Neutrophil (primary cell): ENCODE results near the gene CLEC4G.

Experiments
- H3K27ac ChIP-seq: fragments of 200-600 bp; sonication (generic); 2 replicates; pipeline ENCODE4 v1.5.1; 2016; ENCODE audit warnings: mild to moderate bottlenecking, moderate library complexity
- H3K27me3 ChIP-seq: fragments of 200-600 bp; sonication (generic); 2 replicates; pipeline ENCODE4 v1.6.0; 2016; ENCODE audit warnings: mild to moderate bottlenecking
- H3K36me3 ChIP-seq: fragments of 200-600 bp; sonication (generic); 2 replicates; pipeline ENCODE4 v1.5.1; 2017
- H3K4me1 ChIP-seq, 2 experiments: fragments of 200-600 bp in 1 of 2; sonication (generic) in 1 of 2; 1 replicate in 1 of 2; 2 replicates in 1 of 2; pipeline versions ENCODE4 v1.5.1 to v1.6.1; 2013 to 2016; ENCODE audit warnings: low read depth in 1 of 2, low read length in 1 of 2, mild to moderate bottlenecking in 1 of 2, moderate library complexity in 1 of 2; ENCODE audit not compliant: control insufficient read depth in 1 of 2, insufficient read depth in 1 of 2
- H3K4me3 ChIP-seq, 2 experiments: fragments of 200-600 bp in 1 of 2; sonication (generic) in 1 of 2; 1 replicate in 1 of 2; 2 replicates in 1 of 2; pipeline ENCODE4 v1.5.1; 2013 to 2016; ENCODE audit warnings: low read depth in 1 of 2, low read length in 1 of 2, mild to moderate bottlenecking in 1 of 2, moderate library complexity in 1 of 2
- H3K9me3 ChIP-seq: fragments of 200-600 bp; sonication (generic); 2 replicates; pipeline ENCODE4 v1.5.1; 2016
- TF ChIP-seq, protein P1 (sequence below): fragments of 200-600 bp; sonication (generic); IDR thresholded peaks from 2 replicates; pipeline ENCODE4 v1.5.1; 2016; ENCODE audit warnings: antibody characterized with exemption

CLEC4G gene

DNA sequence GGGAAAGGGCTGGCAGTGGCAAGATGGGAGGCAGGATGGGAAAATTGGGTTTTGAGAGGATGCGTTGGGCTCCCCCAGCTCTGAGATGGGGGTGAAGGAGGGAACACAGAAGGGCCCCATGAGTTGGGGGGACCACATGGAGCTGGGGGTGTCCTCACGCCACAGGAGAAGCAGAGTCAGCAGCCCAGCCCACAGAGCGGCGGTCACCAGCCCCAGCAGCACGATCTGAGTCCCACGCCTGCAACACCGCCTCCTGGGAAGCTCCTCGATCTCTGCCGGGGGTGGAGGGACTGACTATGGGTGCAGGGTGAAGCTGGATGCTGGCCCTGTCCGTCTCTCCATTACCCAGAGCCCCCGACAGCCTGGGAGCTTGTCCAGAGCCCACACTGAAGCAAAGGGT is 33.3 kb downstream of the CLEC4G start:
- TF ChIP-seq, protein P1, sequence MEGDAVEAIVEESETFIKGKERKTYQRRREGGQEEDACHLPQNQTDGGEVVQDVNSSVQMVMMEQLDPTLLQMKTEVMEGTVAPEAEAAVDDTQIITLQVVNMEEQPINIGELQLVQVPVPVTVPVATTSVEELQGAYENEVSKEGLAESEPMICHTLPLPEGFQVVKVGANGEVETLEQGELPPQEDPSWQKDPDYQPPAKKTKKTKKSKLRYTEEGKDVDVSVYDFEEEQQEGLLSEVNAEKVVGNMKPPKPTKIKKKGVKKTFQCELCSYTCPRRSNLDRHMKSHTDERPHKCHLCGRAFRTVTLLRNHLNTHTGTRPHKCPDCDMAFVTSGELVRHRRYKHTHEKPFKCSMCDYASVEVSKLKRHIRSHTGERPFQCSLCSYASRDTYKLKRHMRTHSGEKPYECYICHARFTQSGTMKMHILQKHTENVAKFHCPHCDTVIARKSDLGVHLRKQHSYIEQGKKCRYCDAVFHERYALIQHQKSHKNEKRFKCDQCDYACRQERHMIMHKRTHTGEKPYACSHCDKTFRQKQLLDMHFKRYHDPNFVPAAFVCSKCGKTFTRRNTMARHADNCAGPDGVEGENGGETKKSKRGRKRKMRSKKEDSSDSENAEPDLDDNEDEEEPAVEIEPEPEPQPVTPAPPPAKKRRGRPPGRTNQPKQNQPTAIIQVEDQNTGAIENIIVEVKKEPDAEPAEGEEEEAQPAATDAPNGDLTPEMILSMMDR = no peak
- H3K27ac ChIP-seq = no peak overlapping the region
- H3K27me3 ChIP-seq = peaks cover 12% of the 10 kb centered on the region
- H3K9me3 ChIP-seq = no peaks in the 10 kb centered on the region
- no peaks in the 10 kb centered on the region for H3K36me3 ChIP-seq
- no peak overlapping the region for H3K4me3 ChIP-seq
- peaks cover 0 to 2% of the 10 kb centered on the region in 2 experiments for H3K4me1 ChIP-seq

DNA sequence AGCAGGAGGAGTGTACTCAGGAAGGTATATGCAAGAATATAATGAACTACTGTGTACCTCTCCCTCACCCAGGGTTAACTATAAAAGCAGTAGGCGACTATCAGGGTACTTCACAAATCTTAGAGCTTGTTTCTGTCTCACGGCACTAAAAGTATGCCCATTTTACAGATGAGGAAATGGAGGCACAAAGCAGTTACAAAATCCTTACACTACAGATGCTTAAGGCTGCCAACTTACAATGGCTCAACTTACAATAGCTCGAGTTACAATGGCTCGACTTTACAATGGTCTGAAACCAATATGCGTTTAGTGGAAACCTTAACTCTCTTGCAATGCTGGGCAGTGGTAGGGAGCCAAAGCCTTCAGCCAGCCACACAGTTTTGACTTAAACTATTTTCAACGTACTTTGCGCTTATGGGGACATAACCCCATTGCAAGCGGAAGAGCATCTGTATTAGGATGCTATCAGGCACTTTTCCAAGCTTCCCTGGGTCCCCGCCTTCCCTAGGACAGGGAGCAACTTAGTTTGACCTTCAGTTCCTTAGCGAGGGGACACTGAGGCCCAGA is 34.1 kb downstream of the CLEC4G start:
- H3K27ac ChIP-seq = no peak overlapping the region
- no peaks in the 10 kb centered on the region for H3K4me1 ChIP-seq
- TF ChIP-seq, protein P1 = no peak
- no peaks in the 10 kb centered on the region for H3K36me3 ChIP-seq
- no peaks in the 10 kb centered on the region for H3K9me3 ChIP-seq
- peaks cover 12% of the 10 kb centered on the region for H3K27me3 ChIP-seq
- H3K4me3 ChIP-seq = no peak overlapping the region

DNA sequence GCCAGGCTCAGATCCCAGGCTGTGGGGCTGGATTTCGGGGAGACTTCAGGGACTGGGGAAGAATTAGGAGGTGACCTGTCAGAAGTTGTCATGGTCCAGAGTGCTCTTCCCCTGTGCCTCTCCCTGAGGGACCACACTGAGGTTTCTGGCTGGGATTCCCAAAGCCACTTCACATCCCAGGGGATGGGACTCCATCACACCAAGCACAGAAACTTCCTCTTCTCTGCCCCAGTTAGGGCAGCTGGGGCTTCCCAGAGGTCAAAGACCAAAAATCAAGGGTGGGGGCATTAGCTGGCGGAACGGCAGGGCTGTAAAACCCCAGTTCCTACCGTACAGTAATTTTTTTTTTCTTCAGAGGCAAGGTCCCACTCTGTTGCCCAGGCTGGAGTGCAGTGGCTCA is 37.4 kb downstream of the CLEC4G start:
- no peaks in the 10 kb centered on the region for H3K4me1 ChIP-seq
- no peak overlapping the region for H3K27ac ChIP-seq
- no peak overlapping the region for H3K4me3 ChIP-seq
- H3K27me3 ChIP-seq = peaks cover 12% of the 10 kb centered on the region
- TF ChIP-seq, protein P1 = no peak
- H3K36me3 ChIP-seq = no peaks in the 10 kb centered on the region
- no peaks in the 10 kb centered on the region for H3K9me3 ChIP-seq

DNA sequence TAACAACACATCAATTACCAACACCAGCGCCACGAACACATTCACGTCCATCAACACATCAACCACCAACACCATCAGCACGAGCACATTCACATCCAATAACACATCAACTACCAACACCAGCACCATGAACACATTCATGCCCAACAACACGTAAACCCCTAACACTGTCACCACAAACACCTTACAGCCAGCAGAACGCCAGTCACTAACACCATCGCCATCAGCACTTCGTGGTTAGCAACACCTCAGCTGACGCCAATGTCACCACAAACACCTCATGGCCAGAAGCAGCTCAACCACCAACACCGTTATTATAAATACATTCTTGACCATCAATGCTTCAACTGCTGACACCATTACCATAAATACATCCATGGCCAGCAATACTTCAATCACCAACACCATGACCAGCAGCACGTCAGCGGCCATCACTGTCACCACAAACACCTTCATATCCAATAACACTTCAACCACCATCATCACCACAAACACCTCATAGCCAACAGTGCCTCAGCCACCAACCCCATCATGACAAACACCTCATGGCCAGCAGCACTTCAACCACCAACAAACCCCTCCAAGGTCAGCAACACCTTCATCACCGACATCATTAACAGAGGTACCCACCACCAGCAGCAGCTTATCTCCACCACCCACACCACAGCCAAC is 39.4 kb downstream of the CLEC4G start:
- peaks cover 5% of the 10 kb centered on the region for H3K27me3 ChIP-seq
- H3K36me3 ChIP-seq = no peaks in the 10 kb centered on the region
- TF ChIP-seq, protein P1 = no peak
- H3K4me1 ChIP-seq = peaks cover 0 to 4% of the 10 kb centered on the region in 2 experiments
- no peaks in the 10 kb centered on the region for H3K9me3 ChIP-seq
- H3K27ac ChIP-seq = no peak overlapping the region
- no peak overlapping the region for H3K4me3 ChIP-seq

DNA sequence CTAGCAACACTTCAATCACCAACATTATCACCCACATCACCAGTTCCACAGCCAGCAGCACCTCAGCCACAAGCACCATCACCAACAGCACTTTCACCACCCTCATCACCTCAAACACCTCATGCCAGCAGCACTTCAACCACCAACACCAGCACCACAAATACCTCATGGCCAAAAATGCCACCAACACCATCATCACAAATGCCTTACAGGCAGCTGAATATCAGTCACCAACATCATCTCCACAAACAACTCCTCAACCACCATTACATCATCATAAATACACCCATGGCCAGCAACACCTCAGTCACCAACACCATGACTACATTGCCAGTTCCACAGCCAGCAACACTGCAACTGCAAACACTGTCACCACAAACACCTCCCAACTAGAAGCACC is 40.4 kb downstream of the CLEC4G start:
- no peak overlapping the region for H3K27ac ChIP-seq

More for the DNA sequence above, 40.4 kb downstream of the CLEC4G start:
- Histone ChIP-seq H3K27me3 (peaks cover 5% of the 10 kb centered on the region), H3K36me3 (no peaks in the 10 kb centered on the region), H3K4me3 (no peak overlapping the region), H3K9me3 (no peaks in the 10 kb centered on the region), H3K4me1 (peaks cover 0 to 4% of the 10 kb centered on the region in 2 experiments)
- TF ChIP-seq, protein P1 = no peak
